NT2/D1 (cell line): ENCODE data around the gene IL36G.

Experiments used
- DNase-seq: peaks from one replicate; pipeline ENCODE4 v3.0.0-alpha.2; 2011; ENCODE audit warnings: low read depth, low spot score
- H3K27me3 ChIP-seq: 2 replicates; pipeline ENCODE4 v1.6.0; 2011; ENCODE audit warnings: mild to moderate bottlenecking; ENCODE audit not compliant: insufficient read length, insufficient read depth
- H3K36me3 ChIP-seq: 2 replicates; pipeline ENCODE4 v1.6.1; 2011; ENCODE audit warnings: mild to moderate bottlenecking, low read length, mixed read lengths; ENCODE audit not compliant: insufficient read depth, insufficient read length
- H3K4me1 ChIP-seq: 2 replicates; pipeline ENCODE4 v1.5.1; 2011; ENCODE audit not compliant: insufficient read depth, insufficient read length
- H3K4me3 ChIP-seq: 2 replicates; pipeline ENCODE4 v1.5.1; 2011; ENCODE audit warnings: low read depth; ENCODE audit not compliant: insufficient read length
- H3K9ac ChIP-seq: 2 replicates; pipeline ENCODE4 v1.6.0; 2011; ENCODE audit warnings: low read depth; ENCODE audit not compliant: insufficient read length
- H3K9me3 ChIP-seq: 2 replicates; pipeline ENCODE4 v1.5.1; 2011; ENCODE audit warnings: mild to moderate bottlenecking, low read length; ENCODE audit not compliant: insufficient read depth
- SUZ12 ChIP-seq: IDR thresholded peaks from 2 replicates; pipeline ENCODE4 v1.6.1; 2011; ENCODE audit not compliant: insufficient read length, insufficient read depth; ENCODE audit errors: extremely low read depth
- YY1 ChIP-seq: IDR thresholded peaks from 2 replicates; pipeline ENCODE4 v1.6.1; 2011; ENCODE audit not compliant: insufficient read length, insufficient read depth
- ZNF274 ChIP-seq: IDR thresholded peaks from 2 replicates; pipeline ENCODE4 v1.6.1; 2011; ENCODE audit warnings: mild to moderate bottlenecking, low read depth, low read length

Gene IL36G

GRCh38 chr2:112941753-112942653, 35.8 kb upstream of the IL36G start:
- H3K4me3 ChIP-seq = no peak overlapping the region
- TF ChIP-seq ZNF274 (no peak), SUZ12 (no peak), YY1 (no peak)
- H3K27me3 ChIP-seq = no peaks in the 10 kb centered on the region
- no peaks in the 10 kb centered on the region for H3K4me1 ChIP-seq
- H3K36me3 ChIP-seq = no peaks in the 10 kb centered on the region
- peaks cover 7% of the 10 kb centered on the region; the same call in 1 of the 2 replicates for H3K9me3 ChIP-seq
- H3K9ac ChIP-seq = no peak overlapping the region
- peak; percentile 81 for DNase-seq

- H3K4me1 ChIP-seq = no peaks in the 10 kb centered on the region
- DNase-seq = no peak
- H3K4me3 ChIP-seq = no peak overlapping the region
- peaks cover 14% of the 10 kb centered on the region; the same call in 1 of the 2 replicates for H3K9me3 ChIP-seq
- no peaks in the 10 kb centered on the region for H3K27me3 ChIP-seq
- no peaks in the 10 kb centered on the region for H3K36me3 ChIP-seq
- TF ChIP-seq ZNF274 (no peak), YY1 (no peak), SUZ12 (no peak)
- no peak overlapping the region for H3K9ac ChIP-seq
Observed at GRCh38 chr2:112942654-112943002, 35.2 kb upstream of the IL36G start.

- Histone ChIP-seq H3K36me3 (no peaks in the 10 kb centered on the region), H3K4me1 (no peaks in the 10 kb centered on the region), H3K9me3 (peaks cover 18% of the 10 kb centered on the region; the same call in 1 of the 2 replicates), H3K4me3 (no peak overlapping the region), H3K9ac (no peak overlapping the region), H3K27me3 (no peaks in the 10 kb centered on the region)
- DNase-seq = no peak
- no peak for TF ChIP-seq SUZ12
- TF ChIP-seq ZNF274 = no peak
- no peak for TF ChIP-seq YY1
Observed at GRCh38 chr2:112944971-112945370, 32.8 kb upstream of the IL36G start.

DNA sequence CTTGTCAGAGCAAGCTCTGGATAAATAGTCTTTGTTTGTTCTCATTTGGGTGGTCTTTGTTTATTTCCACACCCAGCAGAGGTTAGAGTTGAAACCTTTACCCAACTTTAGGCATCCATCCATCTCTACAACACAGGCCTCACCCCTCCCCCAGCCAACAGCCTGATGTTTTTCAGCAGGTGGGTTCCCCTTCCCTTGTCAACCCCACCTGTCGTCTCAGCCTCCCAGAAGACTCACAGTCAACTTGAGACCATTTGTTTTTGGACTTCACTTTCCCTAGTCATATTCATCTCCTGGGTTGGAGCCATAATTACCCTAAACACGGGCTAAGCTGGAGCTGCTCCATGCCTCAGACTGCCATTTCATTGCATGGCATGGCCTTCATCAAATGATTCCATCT, 31.7 kb upstream of the IL36G start:
- H3K9ac ChIP-seq = no peak overlapping the region
- H3K4me3 ChIP-seq = no peak overlapping the region
- no peaks in the 10 kb centered on the region for H3K4me1 ChIP-seq
- H3K9me3 ChIP-seq = peaks cover 18% of the 10 kb centered on the region; the same call in 1 of the 2 replicates
- no peaks in the 10 kb centered on the region for H3K36me3 ChIP-seq
- TF ChIP-seq ZNF274 (no peak), SUZ12 (no peak), YY1 (no peak)
- no peaks in the 10 kb centered on the region for H3K27me3 ChIP-seq
- no peak for DNase-seq

DNA sequence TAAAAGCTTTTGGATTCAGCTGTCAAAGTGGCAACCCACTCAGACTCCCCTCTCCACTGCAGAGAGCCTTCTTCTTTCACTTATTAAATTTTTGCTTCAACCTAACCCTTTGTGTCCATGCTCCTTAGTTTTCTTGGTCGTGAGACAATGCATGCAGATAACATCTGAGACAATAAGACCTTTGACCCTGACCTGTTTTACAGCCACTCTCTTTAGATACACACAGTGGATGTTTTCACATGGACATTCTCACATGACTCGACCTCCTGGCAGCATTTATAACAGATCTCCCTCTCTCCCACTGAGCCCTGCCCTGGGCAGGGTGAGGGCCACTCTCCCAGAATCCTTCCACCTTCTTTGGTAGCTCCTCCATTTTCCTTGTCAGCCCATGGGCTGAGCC, 30.4 kb upstream of the IL36G start:
- no peaks in the 10 kb centered on the region for H3K36me3 ChIP-seq
- H3K27me3 ChIP-seq = peaks cover 3% of the 10 kb centered on the region
- peaks cover 18% of the 10 kb centered on the region; the same call in 1 of the 2 replicates for H3K9me3 ChIP-seq
- DNase-seq = no peak
- no peak overlapping the region for H3K4me3 ChIP-seq
- H3K9ac ChIP-seq = no peak overlapping the region
- no peak for TF ChIP-seq YY1
- no peak for TF ChIP-seq SUZ12
- no peak for TF ChIP-seq ZNF274
- H3K4me1 ChIP-seq = no peaks in the 10 kb centered on the region

- Histone ChIP-seq H3K27me3 (peaks cover 3% of the 10 kb centered on the region), H3K36me3 (no peaks in the 10 kb centered on the region), H3K4me1 (no peaks in the 10 kb centered on the region), H3K9me3 (peaks cover 18% of the 10 kb centered on the region; the same call in 1 of the 2 replicates), H3K4me3 (no peak overlapping the region), H3K9ac (no peak overlapping the region)
- no peak for DNase-seq
- TF ChIP-seq SUZ12 (no peak), YY1 (no peak), ZNF274 (no peak)
Observed at GRCh38 chr2:112949456-112949855, 28.4 kb upstream of the IL36G start.

- TF ChIP-seq ZNF274 (no peak), SUZ12 (no peak), YY1 (no peak)
- H3K4me1 ChIP-seq = no peaks in the 10 kb centered on the region
Observed at GRCh38 chr2:112954364-112954763, 23.4 kb upstream of the IL36G start.

More at GRCh38 chr2:112954364-112954763, 23.4 kb upstream of the IL36G start:
- Histone ChIP-seq H3K4me3 (no peak overlapping the region), H3K27me3 (peaks cover 7% of the 10 kb centered on the region), H3K36me3 (no peaks in the 10 kb centered on the region), H3K9ac (no peak overlapping the region), H3K9me3 (no peaks in the 10 kb centered on the region)
- DNase-seq = no peak
